Measurements from ENCODE around the gene ZNF134. TPM values are rescaled to one million over a fixed set of nuclear protein-coding genes. Genes with fewer than 3 reads are reported as not detected.
A peak's percentile ranks its signal among the peaks of the same experiment; 100 is the strongest.

ZNF134 gene
- total RNA-seq, 2 experiments from 2014 or later = 7.6 to 9.7 TPM

GRCh38 chr19:57642396-57643046 is 28.5 kb downstream of the ZNF134 start:
- no peaks in the 10 kb centered on the region for H3K4me1 Mint-ChIP-seq
- no peak overlapping the region for H3K27ac Mint-ChIP-seq
- DNase-seq (no peak), ATAC-seq (no peak)
- no peaks in the 10 kb centered on the region for H3K27me3 Mint-ChIP-seq
- intact Hi-C loops (cut with DNase I, micrococcal nuclease) = loop anchor here in 1 of 2 experiments (1.0 kb wide), 1 partner anchor 45 kb away; no protein-coding TSS in a partner anchor
- ChIA-PET POLR2A (no interaction called here), CTCF (no interaction called here)
- H3K36me3 Mint-ChIP-seq (ENCODE audit: low read depth) = peaks cover 65% of the 10 kb centered on the region
- peaks cover 68% of the 10 kb centered on the region for H3K9me3 Mint-ChIP-seq (ENCODE audit: low read depth)
- no peak overlapping the region for H3K4me3 Mint-ChIP-seq

DNA sequence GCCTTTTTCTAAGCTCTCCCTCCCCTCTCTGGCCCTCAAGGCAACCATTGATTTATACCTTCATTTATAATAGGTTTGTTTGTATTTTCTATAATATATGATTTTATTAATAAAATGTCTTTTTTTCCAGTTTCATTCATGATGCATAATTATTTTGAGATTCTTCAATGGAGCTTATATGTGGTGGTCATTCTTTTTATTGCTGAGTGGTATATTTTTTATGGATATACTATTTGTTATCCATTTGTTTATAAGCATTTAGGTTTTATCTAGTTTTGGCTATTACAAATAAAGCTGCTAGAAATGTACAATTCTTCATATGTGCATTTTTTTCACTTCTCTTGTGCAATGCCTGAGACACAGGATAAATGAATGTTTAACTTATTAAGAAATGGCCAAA is 29.7 kb downstream of the ZNF134 start:
- ChIA-PET POLR2A (no interaction called here), CTCF (no interaction called here)
- intact Hi-C loops (cut with DNase I, micrococcal nuclease) = no loop called here
- no peak for ATAC-seq
- no peaks in the 10 kb centered on the region for H3K4me1 Mint-ChIP-seq
- no peak overlapping the region for H3K4me3 Mint-ChIP-seq
- H3K36me3 Mint-ChIP-seq (ENCODE audit: low read depth) = peaks cover 54% of the 10 kb centered on the region
- peaks cover 62% of the 10 kb centered on the region for H3K9me3 Mint-ChIP-seq (ENCODE audit: low read depth)
- H3K27ac Mint-ChIP-seq = no peak overlapping the region
- H3K27me3 Mint-ChIP-seq = no peaks in the 10 kb centered on the region
- no peak for DNase-seq

DNA sequence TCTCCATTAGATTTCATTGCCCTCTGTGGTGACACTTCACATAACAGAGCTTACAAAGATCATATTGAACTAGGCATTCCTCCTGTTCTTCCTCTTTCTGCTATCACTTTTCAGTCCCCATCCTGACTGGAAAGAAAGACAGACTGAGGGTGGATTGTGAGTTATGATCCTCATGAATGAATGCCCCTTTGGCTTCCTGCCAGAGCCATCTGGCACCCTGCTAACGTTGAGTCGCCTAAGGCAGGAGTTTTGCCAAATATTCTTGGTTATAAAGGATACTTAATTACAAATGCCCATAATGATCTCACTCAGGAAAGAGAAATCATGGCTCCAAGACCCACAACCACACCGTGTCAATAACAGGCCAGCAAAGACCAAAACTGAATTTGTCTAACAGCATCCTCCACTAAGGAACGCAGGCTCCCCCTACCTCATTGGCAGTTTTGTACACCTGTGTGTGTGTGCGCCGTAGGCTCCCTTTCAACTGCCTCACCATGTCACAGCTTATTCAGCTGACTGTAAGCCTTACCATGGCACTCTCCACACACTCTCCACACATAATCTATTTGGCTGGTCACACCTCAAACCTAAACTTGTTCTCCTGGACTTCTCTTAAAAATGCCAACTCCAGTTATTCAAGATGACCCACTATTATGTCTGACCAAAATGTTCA is 34.4 kb downstream of the ZNF134 start:
- H3K36me3 Mint-ChIP-seq (ENCODE audit: low read depth) = peaks cover 15% of the 10 kb centered on the region
- POLR2A ChIA-PET = no interaction called here

GRCh38 chr19:57651654-57651996 is 37.6 kb downstream of the ZNF134 start:
- H3K9me3 Mint-ChIP-seq (ENCODE audit: low read depth) = peaks cover 50% of the 10 kb centered on the region
- no peak overlapping the region for H3K4me3 Mint-ChIP-seq
- H3K36me3 Mint-ChIP-seq (ENCODE audit: low read depth) = peaks cover 16% of the 10 kb centered on the region

More for the DNA sequence above, 34.4 kb downstream of the ZNF134 start:
- intact Hi-C loops (cut with DNase I, micrococcal nuclease) = no loop called here
- H3K27ac Mint-ChIP-seq = no peak overlapping the region
- CTCF ChIA-PET = no interaction called here
- H3K9me3 Mint-ChIP-seq (ENCODE audit: low read depth) = peaks cover 43% of the 10 kb centered on the region
- peaks cover 8% of the 10 kb centered on the region for H3K27me3 Mint-ChIP-seq
- no peak overlapping the region for H3K4me3 Mint-ChIP-seq
- H3K4me1 Mint-ChIP-seq = peaks cover 2% of the 10 kb centered on the region
- DNase-seq (no peak), ATAC-seq (no peak)

GRCh38 chr19:57653689-57654088 is 39.6 kb downstream of the ZNF134 start:
- peaks cover 16% of the 10 kb centered on the region for H3K36me3 Mint-ChIP-seq (ENCODE audit: low read depth)
- no peak for DNase-seq
- no peak overlapping the region for H3K27ac Mint-ChIP-seq
- ATAC-seq = no peak
- peaks cover 2% of the 10 kb centered on the region for H3K4me1 Mint-ChIP-seq
- intact Hi-C loops (cut with DNase I, micrococcal nuclease) = no loop called here
- H3K9me3 Mint-ChIP-seq (ENCODE audit: low read depth) = peaks cover 44% of the 10 kb centered on the region
- POLR2A ChIA-PET = no interaction called here
- no peak overlapping the region for H3K4me3 Mint-ChIP-seq
- peaks cover 26% of the 10 kb centered on the region for H3K27me3 Mint-ChIP-seq
- CTCF ChIA-PET = interaction anchor here (0.6 kb wide), 1 partner anchor 613 kb away, joined by 3 read pairs; no protein-coding TSS in a partner anchor

More at GRCh38 chr19:57651654-57651996, 37.6 kb downstream of the ZNF134 start:
- peaks cover 2% of the 10 kb centered on the region for H3K4me1 Mint-ChIP-seq
- peaks cover 23% of the 10 kb centered on the region for H3K27me3 Mint-ChIP-seq
- intact Hi-C loops (cut with DNase I, micrococcal nuclease) = no loop called here
- ATAC-seq (no peak), DNase-seq (no peak)
- ChIA-PET CTCF (interaction anchor here (0.8 kb wide), 1 partner anchor 1514 kb away, joined by 3 read pairs; no protein-coding TSS in a partner anchor), POLR2A (no interaction called here)
- H3K27ac Mint-ChIP-seq = no peak overlapping the region

GRCh38 chr19:57655443-57655842 is 41.4 kb downstream of the ZNF134 start:
- peaks cover 2% of the 10 kb centered on the region for H3K4me1 Mint-ChIP-seq
- ChIA-PET CTCF (no interaction called here), POLR2A (no interaction called here)
- no peak overlapping the region for H3K27ac Mint-ChIP-seq
- no peak overlapping the region for H3K4me3 Mint-ChIP-seq
- DNase-seq (no peak), ATAC-seq (no peak)
- peaks cover 16% of the 10 kb centered on the region for H3K36me3 Mint-ChIP-seq (ENCODE audit: low read depth)
- peaks cover 40% of the 10 kb centered on the region for H3K9me3 Mint-ChIP-seq (ENCODE audit: low read depth)
- H3K27me3 Mint-ChIP-seq = peaks cover 34% of the 10 kb centered on the region
- intact Hi-C loops (cut with DNase I, micrococcal nuclease) = no loop called here

DNA sequence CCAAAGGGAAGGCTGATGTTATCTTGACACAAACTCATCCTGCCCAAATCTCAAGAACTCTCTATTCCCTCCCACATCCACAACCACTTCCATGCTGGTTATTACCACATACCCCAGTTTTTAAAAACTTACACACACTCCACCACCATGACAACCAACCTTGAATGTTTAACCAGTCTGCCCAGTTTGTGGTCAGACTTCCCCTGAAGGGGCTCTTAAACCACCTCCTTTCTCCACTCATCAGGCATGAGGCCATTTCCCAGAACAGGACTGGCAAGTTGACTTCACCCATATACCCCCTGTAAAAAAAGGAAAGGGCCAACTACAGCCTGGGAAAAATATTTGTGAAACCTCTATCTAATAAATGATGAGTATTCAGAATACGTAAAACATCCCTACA is 42.3 kb downstream of the ZNF134 start:
- ATAC-seq (no peak), DNase-seq (no peak)
- H3K27me3 Mint-ChIP-seq = peaks cover 39% of the 10 kb centered on the region
- peaks cover 2% of the 10 kb centered on the region for H3K4me1 Mint-ChIP-seq
- H3K27ac Mint-ChIP-seq = no peak overlapping the region
- POLR2A ChIA-PET = no interaction called here
- H3K4me3 Mint-ChIP-seq = no peak overlapping the region
- peaks cover 42% of the 10 kb centered on the region for H3K9me3 Mint-ChIP-seq (ENCODE audit: low read depth)
- CTCF ChIA-PET = no interaction called here
- H3K36me3 Mint-ChIP-seq (ENCODE audit: low read depth) = peaks cover 16% of the 10 kb centered on the region
- intact Hi-C loops (cut with DNase I, micrococcal nuclease) = no loop called here

DNA sequence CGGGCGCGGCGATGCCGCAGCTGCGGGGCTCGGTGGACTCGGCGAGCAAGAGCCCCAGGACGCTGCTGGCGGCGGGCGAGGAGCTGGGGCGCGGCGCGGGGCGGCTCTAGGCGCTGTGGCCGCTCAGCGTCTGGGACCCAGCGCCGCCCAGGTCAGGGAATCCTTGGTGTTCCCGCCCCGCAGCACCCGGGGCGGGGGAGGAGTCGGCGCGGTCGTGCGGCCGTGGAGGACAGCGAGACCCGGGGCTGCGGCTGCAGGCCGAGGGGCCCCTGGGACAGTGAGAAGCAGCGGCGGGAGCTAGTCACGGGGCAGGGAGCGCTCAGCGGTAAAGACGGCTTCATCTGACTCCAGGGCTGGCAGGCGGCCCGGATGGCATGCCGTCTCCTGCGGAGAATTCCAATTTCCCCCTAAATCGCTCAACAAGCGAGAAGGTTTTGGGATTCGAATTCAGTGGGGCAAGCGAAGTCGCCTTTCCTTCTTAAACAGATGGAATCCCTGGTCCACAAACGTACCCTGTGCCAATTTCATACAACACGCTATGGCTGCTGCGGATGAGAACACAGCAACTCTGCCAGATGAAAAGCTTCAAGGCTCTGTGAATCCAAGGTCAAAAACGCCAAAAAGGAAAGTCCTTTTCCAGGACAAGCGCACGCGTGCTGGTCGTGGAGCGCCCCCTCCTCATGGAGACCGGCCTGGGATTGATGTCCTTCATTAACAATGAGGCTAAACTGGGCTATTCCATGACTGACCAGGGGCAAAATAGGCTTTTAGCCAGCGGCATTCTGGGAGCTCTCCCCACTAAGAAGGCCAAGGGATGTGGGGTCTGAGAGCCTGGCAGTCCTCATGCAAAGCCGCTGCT is 50.5 kb downstream of the ZNF134 start:
- Mint-ChIP-seq H3K4me1 (peaks cover 3% of the 10 kb centered on the region), H3K4me3 (peak overlapping the region; percentile 70), H3K27ac (no peak overlapping the region), H3K36me3 (ENCODE audit: low read depth) (no peaks in the 10 kb centered on the region), H3K27me3 (peaks cover 36% of the 10 kb centered on the region), H3K9me3 (ENCODE audit: low read depth) (peaks cover 6% of the 10 kb centered on the region)
- intact Hi-C loops (cut with DNase I, micrococcal nuclease) = no loop called here
- ATAC-seq (peak; percentile 47), DNase-seq (peak; percentile 24)
- ChIA-PET POLR2A (no interaction called here), CTCF (no interaction called here)

GRCh38 chr19:57665261-57665806 is 51.3 kb downstream of the ZNF134 start:
- CTCF ChIA-PET = no interaction called here
- H3K27me3 Mint-ChIP-seq = peaks cover 32% of the 10 kb centered on the region
- no peak overlapping the region for H3K4me3 Mint-ChIP-seq
- H3K36me3 Mint-ChIP-seq (ENCODE audit: low read depth) = no peaks in the 10 kb centered on the region
- no peak overlapping the region for H3K27ac Mint-ChIP-seq
- DNase-seq = no peak
- intact Hi-C loops (cut with DNase I, micrococcal nuclease) = no loop called here
- peaks cover 6% of the 10 kb centered on the region for H3K9me3 Mint-ChIP-seq (ENCODE audit: low read depth)
- peaks cover 3% of the 10 kb centered on the region for H3K4me1 Mint-ChIP-seq
- ATAC-seq = no peak
- POLR2A ChIA-PET = no interaction called here

- Mint-ChIP-seq H3K27me3 (peaks cover 28% of the 10 kb centered on the region), H3K4me1 (peaks cover 3% of the 10 kb centered on the region), H3K27ac (no peak overlapping the region), H3K9me3 (ENCODE audit: low read depth) (peaks cover 6% of the 10 kb centered on the region), H3K36me3 (ENCODE audit: low read depth) (no peaks in the 10 kb centered on the region), H3K4me3 (no peak overlapping the region)
- POLR2A ChIA-PET = no interaction called here
- ATAC-seq (no peak), DNase-seq (no peak)
- intact Hi-C loops (cut with DNase I, micrococcal nuclease) = no loop called here
- CTCF ChIA-PET = no interaction called here
These were observed 53.2 kb downstream of the ZNF134 start for GRCh38 chr19:57667228-57667627.

DNA sequence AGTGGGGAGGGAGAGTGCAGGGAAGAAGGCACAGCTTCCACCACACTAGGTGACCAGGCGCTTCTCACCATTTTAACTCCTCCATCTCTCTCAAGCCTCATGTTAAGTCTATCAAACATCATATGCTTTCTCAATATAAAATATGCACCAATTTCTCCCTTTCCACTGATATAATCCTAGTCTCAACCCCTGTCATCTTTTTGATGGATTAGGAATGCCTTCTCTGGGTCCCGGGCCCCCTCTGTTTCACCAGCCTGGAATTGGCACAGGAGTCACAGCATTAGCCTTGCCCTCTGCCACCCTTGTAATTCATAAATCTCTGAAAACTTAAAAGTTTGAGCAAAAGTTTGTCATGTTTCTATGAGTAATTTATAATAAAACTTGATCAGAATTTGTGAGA is 54.6 kb downstream of the ZNF134 start, which contains the start of gene ZSCAN4:
Gene ZSCAN4, plus strand, starts transcription at position 301 of the 400 bp plus-strand sequence. CDS start 7,211 bp downstream, outside the sequence.
- peaks cover 3% of the 10 kb centered on the region for H3K4me1 Mint-ChIP-seq
- intact Hi-C loops (cut with DNase I, micrococcal nuclease) = no loop called here
- CTCF ChIA-PET = no interaction called here
- DNase-seq = no peak
- H3K36me3 Mint-ChIP-seq (ENCODE audit: low read depth) = no peaks in the 10 kb centered on the region
- H3K9me3 Mint-ChIP-seq (ENCODE audit: low read depth) = peaks cover 6% of the 10 kb centered on the region
- no peak within 1 kb of the TSS for H3K4me3 Mint-ChIP-seq
- H3K27ac Mint-ChIP-seq = no peak within 1 kb of the TSS
- ATAC-seq = no peak
- POLR2A ChIA-PET = no interaction called here
- H3K27me3 Mint-ChIP-seq = peaks cover 28% of the 10 kb centered on the region
